Measurements from ENCODE around the gene GLUD1. TPM values are rescaled to one million over a fixed set of nuclear protein-coding genes. Genes with fewer than 3 reads are reported as not detected.
"Not testable (repeated sequence)": the region's sequence is repeated elsewhere in the genome, so short reads cannot be mapped to it uniquely, and the experiment has no call there.

Gene GLUD1
- total and polyA plus RNA-seq, 2 experiments from 2014 or later, result 178 to 698 TPM

- H3K9me2 ChIP-seq (replicated peaks; ENCODE audit: insufficient read depth), result no peaks in the 10 kb centered on the region
- no peaks in the 10 kb centered on the region for H4K20me1 ChIP-seq (ENCODE audit: insufficient read depth, poor library complexity, severe bottlenecking)
- H3K27me3 ChIP-seq, result no peaks in the 10 kb centered on the region
- no peak overlapping the region for H2AFZ ChIP-seq
- no peak overlapping the region for H3K4me3 ChIP-seq
- H3K9me3 ChIP-seq (ENCODE audit: low read depth), result no peaks in the 10 kb centered on the region
- H3K4me2 ChIP-seq, result no peak overlapping the region
- TF ChIP-seq EZH2phosphoT487 (IDR thresholded peaks at IDR 0.05; ENCODE audit: low read depth, severe bottlenecking, unreplicated experiment), result no peak
- no peak for TF ChIP-seq EZH2 (IDR thresholded peaks at IDR 0.05; ENCODE audit: borderline replicate concordance)
- no peaks in the 10 kb centered on the region for H3K36me3 ChIP-seq (replicated peaks; ENCODE audit: insufficient read depth, low read depth)
- WGBS (ENCODE audit: low lambda C conversion rate, missing lambda C conversion rate), result 96% methylated on average over 7 of the region's 7 CpGs
- no peaks in the 10 kb centered on the region for H3K4me1 ChIP-seq (ENCODE audit: insufficient read depth)
- H3K79me2 ChIP-seq, result no peaks in the 10 kb centered on the region
- DNase-seq (ENCODE audit: low spot score), result no peak
- no peak overlapping the region for H3K27ac ChIP-seq
Observed at GRCh38 chr10:87053577-87054181, 41.0 kb downstream of the GLUD1 start.

GRCh38 chr10:87053111-87053510 is 41.5 kb downstream of the GLUD1 start:
- H3K9me3 ChIP-seq (ENCODE audit: low read depth), result no peaks in the 10 kb centered on the region

GRCh38 chr10:87045434-87045938 is 49.2 kb downstream of the GLUD1 start:
- H3K9me2 ChIP-seq (replicated peaks; ENCODE audit: insufficient read depth), result no peaks in the 10 kb centered on the region
- H3K79me2 ChIP-seq, result no peaks in the 10 kb centered on the region
- no peak overlapping the region for H2AFZ ChIP-seq
- DNase-seq (ENCODE audit: low spot score), result no peak
- H3K27me3 ChIP-seq, result no peaks in the 10 kb centered on the region
- no peak overlapping the region for H3K27ac ChIP-seq
- WGBS (ENCODE audit: low lambda C conversion rate, missing lambda C conversion rate), result 81% methylated on average over 6 of the region's 6 CpGs
- no peaks in the 10 kb centered on the region for H3K9me3 ChIP-seq (ENCODE audit: low read depth)
- H4K20me1 ChIP-seq (ENCODE audit: insufficient read depth, poor library complexity, severe bottlenecking), result no peaks in the 10 kb centered on the region
- no peak overlapping the region for H3K4me2 ChIP-seq
- TF ChIP-seq CTCF (IDR thresholded peaks at IDR 0.05; ENCODE audit: poor library complexity) (no peak), EZH2 (IDR thresholded peaks at IDR 0.05; ENCODE audit: borderline replicate concordance) (no peak), EZH2phosphoT487 (IDR thresholded peaks at IDR 0.05; ENCODE audit: low read depth, severe bottlenecking, unreplicated experiment) (no peak)
- no peak overlapping the region for H3K4me3 ChIP-seq
- no peaks in the 10 kb centered on the region for H3K36me3 ChIP-seq (replicated peaks; ENCODE audit: insufficient read depth, low read depth)
- no peaks in the 10 kb centered on the region for H3K4me1 ChIP-seq (ENCODE audit: insufficient read depth)

More at GRCh38 chr10:87053111-87053510, 41.5 kb downstream of the GLUD1 start:
- H3K4me3 ChIP-seq, result no peak overlapping the region
- no peaks in the 10 kb centered on the region for H3K27me3 ChIP-seq
- H3K9me2 ChIP-seq (replicated peaks; ENCODE audit: insufficient read depth), result no peaks in the 10 kb centered on the region
- WGBS (ENCODE audit: low lambda C conversion rate, missing lambda C conversion rate), result 80% methylated on average over 3 of the region's 3 CpGs
- H3K79me2 ChIP-seq, result no peaks in the 10 kb centered on the region
- H3K4me2 ChIP-seq, result no peak overlapping the region
- no peak overlapping the region for H2AFZ ChIP-seq
- H3K4me1 ChIP-seq (ENCODE audit: insufficient read depth), result no peaks in the 10 kb centered on the region
- no peak overlapping the region for H3K27ac ChIP-seq
- no peak for DNase-seq (ENCODE audit: low spot score)
- TF ChIP-seq CTCF (IDR thresholded peaks at IDR 0.05; ENCODE audit: poor library complexity), result no peak
- no peaks in the 10 kb centered on the region for H3K36me3 ChIP-seq (replicated peaks; ENCODE audit: insufficient read depth, low read depth)
- H4K20me1 ChIP-seq (ENCODE audit: insufficient read depth, poor library complexity, severe bottlenecking), result no peaks in the 10 kb centered on the region

GRCh38 chr10:87043579-87043978 is 51.1 kb downstream of the GLUD1 start:
- H4K20me1 ChIP-seq (ENCODE audit: insufficient read depth, poor library complexity, severe bottlenecking); H3K9me2 ChIP-seq (replicated peaks; ENCODE audit: insufficient read depth); H3K27ac ChIP-seq; H3K9me3 ChIP-seq (ENCODE audit: low read depth); DNase-seq (ENCODE audit: low spot score); H2AFZ ChIP-seq; H3K4me3 ChIP-seq; H3K27me3 ChIP-seq; H3K4me2 ChIP-seq; H3K4me1 ChIP-seq (ENCODE audit: insufficient read depth); H3K79me2 ChIP-seq; H3K36me3 ChIP-seq (replicated peaks; ENCODE audit: insufficient read depth, low read depth): not testable (repeated sequence)
- WGBS (ENCODE audit: low lambda C conversion rate, missing lambda C conversion rate), result 97% methylated on average over 7 of the region's 7 CpGs
